Stimulated activated CD8-positive, alpha-beta memory T cell treated with anti-CD3 and anti-CD28 coated beads, Interleukin-7, amount 100 ng/mL, for 1 hour (primary cell): Measurements from ENCODE around the gene LBX1.
"Not testable (repeated sequence)": the region's sequence is repeated elsewhere in the genome, so short reads cannot be mapped to it uniquely, and the experiment has no call there.

Experiments used
- DNase-seq, 2 donors: peaks; one replicate each; pipeline ENCODE4 v3.0.0-alpha.2; 2020; ENCODE audit warnings: low read depth in 2 of 2

The LBX1 gene

GRCh38 chr10:101208543-101208942 lies 20.7 kb downstream of the LBX1 start:
- DNase-seq: no peak

- DNase-seq: no peak
Measured at GRCh38 chr10:101207026-101207425, 22.2 kb downstream of the LBX1 start.

GRCh38 chr10:101202667-101203066 lies 26.6 kb downstream of the LBX1 start:
- not testable (repeated sequence) for DNase-seq

- DNase-seq: not testable (repeated sequence)
Measured at GRCh38 chr10:101198326-101198977, 30.8 kb downstream of the LBX1 start.

GRCh38 chr10:101195921-101196320 lies 33.3 kb downstream of the LBX1 start:
- DNase-seq: no peak

GRCh38 chr10:101189461-101190401 lies 39.5 kb downstream of the LBX1 start:
- DNase-seq: no peak

- DNase-seq: no peak
Measured at GRCh38 chr10:101188942-101189341, 40.3 kb downstream of the LBX1 start.

- no peak for DNase-seq
Measured at GRCh38 chr10:101183458-101184183, 45.6 kb downstream of the LBX1 start.

- DNase-seq: no peak
Measured at GRCh38 chr10:101182936-101183335, 46.3 kb downstream of the LBX1 start.
